ENCODE measurements around the gene CMSS1. TPM values are rescaled to one million over a fixed set of nuclear protein-coding genes. Genes with fewer than 3 reads are reported as not detected.
A peak's percentile ranks its signal among the peaks of the same experiment; 100 is the strongest.

Gene CMSS1
- total and polyA plus RNA-seq, 2 of the 13 experiments (the other 11 are each of a cell fraction or from before 2014, with no cell fraction given): 6.4 to 48.7 TPM

GRCh38 chr3:99901200-99901926 lies 83.7 kb downstream of the CMSS1 start (continued):
- TF ChIP-seq ZNF407 (CRISPR knock-in tag; IDR thresholded peaks at IDR 0.05; ENCODE audit: not compliant biosample characterization) (no peak), ETS1 (CRISPR knock-in tag; IDR thresholded peaks at IDR 0.05) (no peak), CREB1 (IDR thresholded peaks at IDR 0.05) (peak; percentile 35; the same call in 1 of the 2 replicates), CREB1 (CRISPR knock-in tag; IDR thresholded peaks at IDR 0.05) (peak; percentile 75), TBL1XR1 (IDR thresholded peaks at IDR 0.05; ENCODE audit: borderline replicate concordance, low read length, partially characterized antibody) (peak; percentile 70), PCBP2 (optimal IDR thresholded peaks at IDR 0.05; ENCODE audit: low read depth, low read length, poor library complexity, severe bottlenecking) (no peak), NKX3-1 (CRISPR knock-in tag; IDR thresholded peaks at IDR 0.05) (0 out of 2 replicates have a peak, but pooled peaks have one; percentile 40), DNMT3B (CRISPR knock-in tag; conservative IDR thresholded peaks at IDR 0.05) (no peak), PATZ1 (CRISPR knock-in tag; IDR thresholded peaks at IDR 0.05) (no peak; the same call in 1 of the 2 replicates), GTF2F1 (IDR thresholded peaks at IDR 0.05; ENCODE audit: low read length) (no peak), LCORL (IDR thresholded peaks at IDR 0.05) (peak; percentile 77), LCORL (CRISPR knock-in tag; IDR thresholded peaks at IDR 0.05) (peak; percentile 57; the same call in 1 of the 2 replicates), MBD4 (IDR thresholded peaks at IDR 0.05; ENCODE audit: borderline replicate concordance, low read length) (0 out of 2 replicates have a peak, but pooled peaks have one; percentile 82), NR3C1 (CRISPR knock-in tag; IDR thresholded peaks at IDR 0.05) (no peak), KDM5A (IDR thresholded peaks at IDR 0.05; ENCODE audit: borderline replicate concordance, low read length) (0 out of 2 replicates have a peak, but pooled peaks have one; percentile 26), SNAPC2 (CRISPR knock-in tag; IDR thresholded peaks at IDR 0.05) (no peak), HDAC1 (CRISPR knock-in tag; IDR thresholded peaks at IDR 0.05) (0 out of 2 replicates have a peak, but pooled peaks have one; percentile 25), ZNF672 (CRISPR knock-in tag; IDR thresholded peaks at IDR 0.05) (no peak), HOXA3 (CRISPR knock-in tag; IDR thresholded peaks at IDR 0.05) (no peak), MAF1 (CRISPR knock-in tag; IDR thresholded peaks at IDR 0.05; ENCODE audit: borderline replicate concordance) (no peak)

Measured in HepG2 (cell line).